Measurements from ENCODE around the gene COL4A2.

Gene COL4A2

GRCh38 chr13:110365876-110366275 is 58.8 kb downstream of the COL4A2 start (continued):
- no peak for TF ChIP-seq ZNF280C (tag by site-specific recombination; IDR thresholded peaks at IDR 0.05)
- no peak for TF ChIP-seq ZNF2 (tag by site-specific recombination; IDR thresholded peaks at IDR 0.05)
- TF ChIP-seq YY1 (tag by site-specific recombination; IDR thresholded peaks at IDR 0.05): no peak
- TF ChIP-seq ZNF48 (tag by site-specific recombination; IDR thresholded peaks at IDR 0.05): no peak

GRCh38 chr13:110366733-110367132 is 59.6 kb downstream of the COL4A2 start:
- TF ChIP-seq ZNF555 (tag by site-specific recombination; conservative IDR thresholded peaks at IDR 0.05) (no peak), ZNF624 (tag by site-specific recombination; IDR thresholded peaks at IDR 0.05) (no peak)
- H3K36me3 ChIP-seq (ENCODE audit: control insufficient read depth in 2 of 2, insufficient read depth in 1 of 2, low read length in 2 of 2): peaks cover 0 to 2% of the 10 kb centered on the region in 2 experiments; a peak in 1 of 3 replicates
- H3K9me3 ChIP-seq (ENCODE audit: control insufficient read depth, insufficient read depth, low read depth, low read length): no peaks in the 10 kb centered on the region
- CTCF ChIA-PET: no interaction called here
- no peaks in the 10 kb centered on the region for H3K4me1 ChIP-seq (ENCODE audit: control insufficient read depth, insufficient read depth, low read length)
- H3K4me3 ChIP-seq (ENCODE audit: low read depth, low read length): no peak overlapping the region
- POLR2A ChIA-PET: no interaction called here
- H3K27ac ChIP-seq (ENCODE audit: extremely low read depth, low read depth, low read length): no peak overlapping the region

- POLR2A ChIA-PET: no interaction called here
- TF ChIP-seq ZNF239 (tag by site-specific recombination; IDR thresholded peaks at IDR 0.05) (no peak), ZNF792 (tag by site-specific recombination; IDR thresholded peaks at IDR 0.05) (no peak), ZNF777 (tag by site-specific recombination; IDR thresholded peaks at IDR 0.05; ENCODE audit: borderline replicate concordance) (no peak), ZBTB6 (tag by site-specific recombination; IDR thresholded peaks at IDR 0.05) (no peak), MEIS1 (CRISPR knock-in tag; IDR thresholded peaks at IDR 0.05; ENCODE audit: borderline replicate concordance) (no peak), FEZF1 (tag by site-specific recombination; IDR thresholded peaks at IDR 0.05) (peak; percentile 61)
- Histone ChIP-seq H3K4me3 (ENCODE audit: low read depth, low read length) (no peak overlapping the region), H3K9me3 (ENCODE audit: control insufficient read depth, insufficient read depth, low read depth, low read length) (no peaks in the 10 kb centered on the region), H3K4me1 (ENCODE audit: control insufficient read depth, insufficient read depth, low read length) (no peaks in the 10 kb centered on the region), H3K36me3 (ENCODE audit: control insufficient read depth in 2 of 2, insufficient read depth in 1 of 2, low read length in 2 of 2) (no peaks in the 10 kb centered on the region), H3K27ac (ENCODE audit: extremely low read depth, low read depth, low read length) (no peak overlapping the region)
- CTCF ChIA-PET: no interaction called here
These were observed 60.5 kb downstream of the COL4A2 start for GRCh38 chr13:110367620-110368019.

- H3K4me1 ChIP-seq (ENCODE audit: control insufficient read depth, insufficient read depth, low read length): no peaks in the 10 kb centered on the region
- no peaks in the 10 kb centered on the region for H3K9me3 ChIP-seq (ENCODE audit: control insufficient read depth, insufficient read depth, low read depth, low read length)
- CTCF ChIA-PET: interaction anchor here (0.6 to 0.8 kb wide), 3 partner anchors 15 to 121 kb away, joined by 3 to 4 read pairs (median 3); no protein-coding TSS in a partner anchor
- no peak overlapping the region for H3K4me3 ChIP-seq (ENCODE audit: low read depth, low read length)
- TF ChIP-seq ZNF155 (tag by site-specific recombination; IDR thresholded peaks at IDR 0.05): no peak
- no peak for TF ChIP-seq ZBTB6 (tag by site-specific recombination; IDR thresholded peaks at IDR 0.05)
- TF ChIP-seq ZFP37 (tag by site-specific recombination; IDR thresholded peaks at IDR 0.05): no peak
- no peak for TF ChIP-seq ZNF335 (tag by site-specific recombination; conservative IDR thresholded peaks at IDR 0.05)
- TF ChIP-seq KLF8 (tag by site-specific recombination; IDR thresholded peaks at IDR 0.05): no peak
- no peak for TF ChIP-seq ZNF433 (tag by site-specific recombination; IDR thresholded peaks at IDR 0.05; ENCODE audit: low read depth)
- no peak for TF ChIP-seq ZEB2 (tag by site-specific recombination; IDR thresholded peaks at IDR 0.05)
- no peak for TF ChIP-seq ZNF175 (tag by site-specific recombination; IDR thresholded peaks at IDR 0.05)
- TF ChIP-seq REST (tag by site-specific recombination; IDR thresholded peaks at IDR 0.05): no peak
- TF ChIP-seq KLF17 (tag by site-specific recombination; IDR thresholded peaks at IDR 0.05): no peak
- POLR2A ChIA-PET: no interaction called here
- no peak overlapping the region for H3K27ac ChIP-seq (ENCODE audit: extremely low read depth, low read depth, low read length)
- H3K36me3 ChIP-seq (ENCODE audit: control insufficient read depth in 2 of 2, insufficient read depth in 1 of 2, low read length in 2 of 2): no peaks in the 10 kb centered on the region
These were observed 61.3 kb downstream of the COL4A2 start for GRCh38 chr13:110368408-110368807.
